Measurements from ENCODE around the gene SRRM4. TPM values are rescaled to one million over a fixed set of nuclear protein-coding genes. Genes with fewer than 3 reads are reported as not detected.

SRRM4 gene
- total RNA-seq, 1 experiment from 2014 or later: under 0.01 TPM

GRCh38 chr12:119088685-119089379 is 107.5 kb downstream of the SRRM4 start:
- H3K27me3 ChIP-seq (ENCODE audit: low read length): 0 out of 2 replicates have a peak, but pooled peaks cover 12% of the 10 kb centered on the region
- no peak overlapping the region for H3K27ac ChIP-seq (ENCODE audit: low read length)
- no peak overlapping the region for H2AFZ ChIP-seq (ENCODE audit: low read length)
- BruUV-seq (replicated peaks): no TSS peak
- CTCF ChIA-PET: no interaction called here
- TF ChIP-seq, protein P1, sequence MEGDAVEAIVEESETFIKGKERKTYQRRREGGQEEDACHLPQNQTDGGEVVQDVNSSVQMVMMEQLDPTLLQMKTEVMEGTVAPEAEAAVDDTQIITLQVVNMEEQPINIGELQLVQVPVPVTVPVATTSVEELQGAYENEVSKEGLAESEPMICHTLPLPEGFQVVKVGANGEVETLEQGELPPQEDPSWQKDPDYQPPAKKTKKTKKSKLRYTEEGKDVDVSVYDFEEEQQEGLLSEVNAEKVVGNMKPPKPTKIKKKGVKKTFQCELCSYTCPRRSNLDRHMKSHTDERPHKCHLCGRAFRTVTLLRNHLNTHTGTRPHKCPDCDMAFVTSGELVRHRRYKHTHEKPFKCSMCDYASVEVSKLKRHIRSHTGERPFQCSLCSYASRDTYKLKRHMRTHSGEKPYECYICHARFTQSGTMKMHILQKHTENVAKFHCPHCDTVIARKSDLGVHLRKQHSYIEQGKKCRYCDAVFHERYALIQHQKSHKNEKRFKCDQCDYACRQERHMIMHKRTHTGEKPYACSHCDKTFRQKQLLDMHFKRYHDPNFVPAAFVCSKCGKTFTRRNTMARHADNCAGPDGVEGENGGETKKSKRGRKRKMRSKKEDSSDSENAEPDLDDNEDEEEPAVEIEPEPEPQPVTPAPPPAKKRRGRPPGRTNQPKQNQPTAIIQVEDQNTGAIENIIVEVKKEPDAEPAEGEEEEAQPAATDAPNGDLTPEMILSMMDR (conservative IDR thresholded peaks at IDR 0.05; ENCODE audit: low read depth, low read length): no peak
- no peaks in the 10 kb centered on the region for H3K9me3 ChIP-seq (ENCODE audit: low read length)
- H3K36me3 ChIP-seq (ENCODE audit: low read depth, low read length): no peaks in the 10 kb centered on the region
- no peak overlapping the region for H3K4me2 ChIP-seq (ENCODE audit: low read length)
- no peaks in the 10 kb centered on the region for H4K20me1 ChIP-seq (ENCODE audit: low read length)
- ATAC-seq (no peak), DNase-seq (no peak)
- POLR2A ChIA-PET (ENCODE audit: unreplicated experiment): no interaction called here
- H3K9me2 ChIP-seq (replicated peaks; ENCODE audit: low read length): no peaks in the 10 kb centered on the region
- no peak overlapping the region for H3K4me3 ChIP-seq (ENCODE audit: low read length)
- H3K9ac ChIP-seq (ENCODE audit: low read length): no peak overlapping the region
- intact Hi-C loops (cut with micrococcal nuclease): no loop called here
- H3K79me2 ChIP-seq (ENCODE audit: low read length): no peaks in the 10 kb centered on the region
- no peaks in the 10 kb centered on the region for H3F3A ChIP-seq (ENCODE audit: low read length, unreplicated experiment)
- H3K4me1 ChIP-seq (ENCODE audit: insufficient read depth, low read length): no peaks in the 10 kb centered on the region

- no peaks in the 10 kb centered on the region for H3F3A ChIP-seq (ENCODE audit: low read length, unreplicated experiment)
- no TSS peak for BruUV-seq (replicated peaks)
- TF ChIP-seq EZH2phosphoT487 (IDR thresholded peaks at IDR 0.05; ENCODE audit: borderline replicate concordance, low read length) (no peak), EZH2 (IDR thresholded peaks at IDR 0.05; ENCODE audit: low read length, unreplicated experiment) (no peak)
- TF ChIP-seq, protein P1 (conservative IDR thresholded peaks at IDR 0.05; ENCODE audit: low read depth, low read length): no peak
- ChIA-PET POLR2A (ENCODE audit: unreplicated experiment) (no interaction called here), CTCF (no interaction called here)
- no peaks in the 10 kb centered on the region for H3K9me2 ChIP-seq (replicated peaks; ENCODE audit: low read length)
- no peaks in the 10 kb centered on the region for H3K36me3 ChIP-seq (ENCODE audit: low read depth, low read length)
- H3K79me2 ChIP-seq (ENCODE audit: low read length): no peaks in the 10 kb centered on the region
- 0 out of 2 replicates have a peak, but pooled peaks cover 12% of the 10 kb centered on the region for H3K27me3 ChIP-seq (ENCODE audit: low read length)
- H2AFZ ChIP-seq (ENCODE audit: low read length): no peak overlapping the region
- intact Hi-C loops (cut with micrococcal nuclease): no loop called here
- H3K4me1 ChIP-seq (ENCODE audit: insufficient read depth, low read length): no peaks in the 10 kb centered on the region
- H4K20me1 ChIP-seq (ENCODE audit: low read length): no peaks in the 10 kb centered on the region
- no peak overlapping the region for H3K4me3 ChIP-seq (ENCODE audit: low read length)
- no peaks in the 10 kb centered on the region for H3K9me3 ChIP-seq (ENCODE audit: low read length)
- H3K9ac ChIP-seq (ENCODE audit: low read length): no peak overlapping the region
- no peak overlapping the region for H3K4me2 ChIP-seq (ENCODE audit: low read length)
- H3K27ac ChIP-seq (ENCODE audit: low read length): no peak overlapping the region
- DNase-seq (no peak), ATAC-seq (no peak)
Observed at GRCh38 chr12:119089380-119090013, 108.2 kb downstream of the SRRM4 start.

GRCh38 chr12:119090276-119090675 is 108.9 kb downstream of the SRRM4 start:
- no peak for ATAC-seq
- TF ChIP-seq EZH2phosphoT487 (IDR thresholded peaks at IDR 0.05; ENCODE audit: borderline replicate concordance, low read length): no peak
- no peak for TF ChIP-seq EZH2 (IDR thresholded peaks at IDR 0.05; ENCODE audit: low read length, unreplicated experiment)
- TF ChIP-seq, protein P1 (conservative IDR thresholded peaks at IDR 0.05; ENCODE audit: low read depth, low read length): no peak
- Histone ChIP-seq H3K9ac (ENCODE audit: low read length) (no peak overlapping the region), H3F3A (ENCODE audit: low read length, unreplicated experiment) (no peaks in the 10 kb centered on the region), H2AFZ (ENCODE audit: low read length) (no peak overlapping the region), H3K4me3 (ENCODE audit: low read length) (no peak overlapping the region), H3K9me3 (ENCODE audit: low read length) (no peaks in the 10 kb centered on the region), H3K36me3 (ENCODE audit: low read depth, low read length) (no peaks in the 10 kb centered on the region), H3K9me2 (replicated peaks; ENCODE audit: low read length) (no peaks in the 10 kb centered on the region), H3K4me2 (ENCODE audit: low read length) (no peak overlapping the region), H3K27ac (ENCODE audit: low read length) (no peak overlapping the region), H3K4me1 (ENCODE audit: insufficient read depth, low read length) (no peaks in the 10 kb centered on the region), H4K20me1 (ENCODE audit: low read length) (no peaks in the 10 kb centered on the region), H3K27me3 (ENCODE audit: low read length) (peaks cover 17% of the 10 kb centered on the region; the same call in 1 of the 2 replicates), H3K79me2 (ENCODE audit: low read length) (no peaks in the 10 kb centered on the region)
- BruUV-seq (replicated peaks): no TSS peak
- intact Hi-C loops (cut with micrococcal nuclease): no loop called here
- POLR2A ChIA-PET (ENCODE audit: unreplicated experiment): no interaction called here
- DNase-seq: no peak
- CTCF ChIA-PET: no interaction called here
